GM23338 (cell line): Measurements from ENCODE around the gene FTO. TPM values are rescaled to one million over a fixed set of nuclear protein-coding genes. Genes with fewer than 3 reads are reported as not detected.

Source experiments
- ATAC-seq: fragments of 200-7000 bp; cut with Tn5 transposase; 3 replicates; pipeline ENCODE4 v1.9.1; 2020
- DNase-seq: peaks from one replicate; pipeline ENCODE4 v3.0.0-alpha.2; 2015; ENCODE audit warnings: low spot score
- H2AFZ ChIP-seq: fragments of 200-600 bp; sonication (generic); 2 replicates; pipeline ENCODE4 v1.8.0; 2016; ENCODE audit warnings: antibody characterized with exemption, mild to moderate bottlenecking, moderate library complexity
- H3F3A ChIP-seq: fragments of 200-600 bp; sonication (generic); replicated peaks from 2 replicates; pipeline ENCODE4 v1.8.0; 2017; ENCODE audit warnings: antibody characterized with exemption, mixed run types, low read depth
- H3K27ac ChIP-seq: fragments of 200-600 bp; sonication (generic); 2 replicates; pipeline ENCODE4 v1.6.1; 2016; ENCODE audit warnings: low read depth
- H3K27me3 ChIP-seq: fragments of 200-600 bp; sonication (generic); 2 replicates; pipeline ENCODE4 v1.8.0; 2016; ENCODE audit warnings: mild to moderate bottlenecking, mixed run types, moderate library complexity; ENCODE audit not compliant: insufficient read depth
- H3K36me3 ChIP-seq: fragments of 200-600 bp; sonication (generic); 2 replicates; pipeline ENCODE4 v1.8.0; 2016; ENCODE audit warnings: mild to moderate bottlenecking; ENCODE audit not compliant: insufficient read depth
- H3K4me1 ChIP-seq: fragments of 200-600 bp; sonication (generic); 2 replicates; pipeline ENCODE4 v1.8.0; 2016; ENCODE audit warnings: mild to moderate bottlenecking, moderate library complexity; ENCODE audit not compliant: insufficient read depth
- H3K4me2 ChIP-seq: fragments of 200-600 bp; sonication (generic); 2 replicates; pipeline ENCODE4 v1.7.1; 2017; ENCODE audit warnings: mixed run types
- H3K4me3 ChIP-seq: fragments of 200-600 bp; sonication (generic); 2 replicates; pipeline ENCODE4 v1.6.1; 2016; ENCODE audit warnings: mixed run types
- H3K79me2 ChIP-seq: fragments of 200-600 bp; sonication (generic); replicated peaks from 2 replicates; pipeline ENCODE4 v1.8.0; 2017; ENCODE audit warnings: mild to moderate bottlenecking; ENCODE audit not compliant: insufficient read depth
- H3K9me2 ChIP-seq: fragments of 200-600 bp; sonication (generic); 2 replicates; pipeline ENCODE4 v1.8.0; 2017; ENCODE audit not compliant: insufficient read depth
- H4K20me1 ChIP-seq: fragments of 200-600 bp; sonication (generic); replicated peaks from 2 replicates; pipeline ENCODE4 v1.8.0; 2017; ENCODE audit warnings: mild to moderate bottlenecking; ENCODE audit not compliant: insufficient read depth
- H3K27ac Mint-ChIP-seq: 2 replicates; pipeline ENCODE4 v1.8.0; 2020; ENCODE audit warnings: inconsistent platforms, mild to moderate bottlenecking, moderate library complexity, mixed read lengths
- H3K27me3 Mint-ChIP-seq: 3 replicates; pipeline ENCODE4 v1.8.0; 2022; ENCODE audit warnings: low read depth, mild to moderate bottlenecking, moderate library complexity, mixed read lengths, inconsistent platforms; ENCODE audit not compliant: insufficient read depth, poor library complexity
- H3K36me3 Mint-ChIP-seq: 3 replicates; pipeline ENCODE4 v1.8.0; 2021; ENCODE audit warnings: low read depth, mild to moderate bottlenecking, inconsistent platforms, moderate library complexity, mixed read lengths
- H3K4me1 Mint-ChIP-seq: 3 replicates; pipeline ENCODE4 v1.8.0; 2020; ENCODE audit warnings: mild to moderate bottlenecking, inconsistent platforms, mixed read lengths
- H3K4me3 Mint-ChIP-seq: 3 replicates; pipeline ENCODE4 v1.8.0; 2021; ENCODE audit warnings: moderate library complexity, mild to moderate bottlenecking, inconsistent platforms, mixed read lengths
- H3K9me3 Mint-ChIP-seq: 3 replicates; pipeline ENCODE4 v1.8.0; 2020; ENCODE audit warnings: moderate library complexity, mild to moderate bottlenecking, inconsistent platforms, mixed read lengths
- CREB1 ChIP-seq: fragments of 250-450 bp; sonication (Bioruptor Pico); IDR thresholded peaks from 2 replicates; pipeline ENCODE4 v1.5.0; 2020; ENCODE audit warnings: low read depth, mild to moderate bottlenecking, moderate library complexity
- CTCF ChIP-seq, 2 experiments: fragments of 200-600 bp in 1 of 2; sonication (generic) in 1 of 2; conservative IDR thresholded peaks; 2 replicates each; pipeline versions ENCODE4 v1.5.1 to v1.6.1; 2016 to 2017; ENCODE audit warnings: antibody characterized with exemption in 2 of 2, low read depth in 2 of 2, mild to moderate bottlenecking in 2 of 2, moderate library complexity in 1 of 2
- ETS1 ChIP-seq: IDR thresholded peaks from 2 replicates; pipeline ENCODE4 v1.6.1; 2016; ENCODE audit warnings: antibody characterized with exemption
- EZH2phosphoT487 ChIP-seq: fragments of 200-600 bp; sonication (generic); IDR thresholded peaks from one replicate; pipeline ENCODE4 v1.8.1; 2018; ENCODE audit warnings: antibody characterized with exemption; ENCODE audit not compliant: unreplicated experiment
- JUNB ChIP-seq: IDR thresholded peaks from one replicate; pipeline ENCODE4 v1.6.1; 2016; ENCODE audit warnings: antibody characterized with exemption; ENCODE audit not compliant: unreplicated experiment
- NANOG ChIP-seq: IDR thresholded peaks from 2 replicates; pipeline ENCODE4 v1.6.1; 2016; ENCODE audit warnings: antibody characterized with exemption, borderline replicate concordance
- POLR2AphosphoS5 ChIP-seq: IDR thresholded peaks from 2 replicates; pipeline ENCODE4 v1.6.1; 2016; ENCODE audit warnings: antibody characterized with exemption, low read depth
- REST ChIP-seq: IDR thresholded peaks from one replicate; pipeline ENCODE4 v1.6.1; 2018; ENCODE audit warnings: antibody characterized with exemption; ENCODE audit not compliant: unreplicated experiment
- STAT1 ChIP-seq: IDR thresholded peaks from one replicate; pipeline ENCODE4 v1.6.1; 2016; ENCODE audit warnings: antibody characterized with exemption; ENCODE audit not compliant: unreplicated experiment
- ZNF331 ChIP-seq: fragments of 250-450 bp; sonication (Bioruptor Pico); IDR thresholded peaks from 2 replicates; pipeline ENCODE4 v1.5.0; 2020; ENCODE audit warnings: low read depth, mild to moderate bottlenecking, moderate library complexity
- polyA plus RNA-seq: library from polyadenylated mRNA; unstranded; fragments of >200 nt; fragmentation: Nextera tagmentation; extraction: Ambion mirVana; gene quantifications from 2 replicates; pipeline ENCODE4 v1.2.1, GENCODE V29; 2016
- total RNA-seq: library from RNA; depleted of rRNA; stranded (reverse); fragments of >200 nt; shearing (Covaris generic); gene quantifications from 2 replicates; pipeline ENCODE4 v1.2.3, GENCODE V29; 2014

Gene FTO
- total and polyA plus RNA-seq, 2 experiments from 2014 or later, result 17.7 to 69.6 TPM

- Mint-ChIP-seq H3K27ac (no peak overlapping the region), H3K36me3 (no peaks in the 10 kb centered on the region), H3K27me3 (peaks cover 2% of the 10 kb centered on the region), H3K4me1 (peaks cover 9% of the 10 kb centered on the region), H3K9me3 (no peaks in the 10 kb centered on the region), H3K4me3 (no peak overlapping the region)
- H3F3A ChIP-seq, result no peaks in the 10 kb centered on the region
- TF ChIP-seq NANOG, result no peak
- no peak for TF ChIP-seq POLR2AphosphoS5
- no peak for TF ChIP-seq ZNF331
- TF ChIP-seq ETS1, result no peak
- no peak for TF ChIP-seq JUNB
- no peaks in the 10 kb centered on the region for H3K27me3 ChIP-seq
- ATAC-seq (no peak), DNase-seq (no peak)
- H3K9me2 ChIP-seq, result no peaks in the 10 kb centered on the region
- H3K27ac ChIP-seq, result no peak overlapping the region
- H3K4me3 ChIP-seq, result no peak overlapping the region
- no peak overlapping the region for H2AFZ ChIP-seq
- H4K20me1 ChIP-seq, result no peaks in the 10 kb centered on the region
- no peaks in the 10 kb centered on the region for H3K36me3 ChIP-seq
- H3K4me1 ChIP-seq, result no peaks in the 10 kb centered on the region
- H3K79me2 ChIP-seq, result no peaks in the 10 kb centered on the region
- no peak overlapping the region for H3K4me2 ChIP-seq
Observed at GRCh38 chr16:53837426-53837825, 133.5 kb downstream of the FTO start.

GRCh38 chr16:53839150-53839549 is 135.2 kb downstream of the FTO start:
- peaks cover 2% of the 10 kb centered on the region for H3K27me3 Mint-ChIP-seq
- H3K36me3 Mint-ChIP-seq, result no peaks in the 10 kb centered on the region
- TF ChIP-seq NANOG (no peak), ZNF331 (no peak), STAT1 (no peak)
- H3K4me1 Mint-ChIP-seq, result peaks cover 9% of the 10 kb centered on the region
- Histone ChIP-seq H3K9me2 (no peaks in the 10 kb centered on the region), H3K4me1 (no peaks in the 10 kb centered on the region), H3K4me2 (no peak overlapping the region), H3K4me3 (no peak overlapping the region), H3F3A (no peaks in the 10 kb centered on the region), H2AFZ (no peak overlapping the region), H3K27me3 (no peaks in the 10 kb centered on the region), H3K79me2 (no peaks in the 10 kb centered on the region), H3K27ac (no peak overlapping the region), H4K20me1 (no peaks in the 10 kb centered on the region), H3K36me3 (no peaks in the 10 kb centered on the region)
- ATAC-seq (no peak), DNase-seq (no peak)
- no peak overlapping the region for H3K4me3 Mint-ChIP-seq
- H3K9me3 Mint-ChIP-seq, result no peaks in the 10 kb centered on the region
- H3K27ac Mint-ChIP-seq, result no peak overlapping the region

GRCh38 chr16:53840456-53840855 is 136.5 kb downstream of the FTO start:
- H3K9me2 ChIP-seq, result no peaks in the 10 kb centered on the region
- Mint-ChIP-seq H3K27me3 (peaks cover 2% of the 10 kb centered on the region), H3K27ac (no peak overlapping the region), H3K4me3 (no peak overlapping the region), H3K36me3 (no peaks in the 10 kb centered on the region), H3K9me3 (no peaks in the 10 kb centered on the region), H3K4me1 (peaks cover 9% of the 10 kb centered on the region)
- H3F3A ChIP-seq, result no peaks in the 10 kb centered on the region
- H2AFZ ChIP-seq, result no peak overlapping the region
- H4K20me1 ChIP-seq, result no peaks in the 10 kb centered on the region
- no peak overlapping the region for H3K4me2 ChIP-seq
- DNase-seq (no peak), ATAC-seq (no peak)
- no peaks in the 10 kb centered on the region for H3K36me3 ChIP-seq
- no peaks in the 10 kb centered on the region for H3K4me1 ChIP-seq
- no peaks in the 10 kb centered on the region for H3K27me3 ChIP-seq
- H3K79me2 ChIP-seq, result no peaks in the 10 kb centered on the region
- no peak overlapping the region for H3K4me3 ChIP-seq
- no peak overlapping the region for H3K27ac ChIP-seq
- TF ChIP-seq POLR2AphosphoS5 (no peak), STAT1 (no peak), EZH2phosphoT487 (no peak), CTCF (conservative IDR thresholded peaks at IDR 0.05; ENCODE audit: low read depth in 2 of 2) (no peak), ZNF331 (no peak), CREB1 (no peak), JUNB (no peak), REST (no peak)
